Measurements from ENCODE around the gene GPR137.
"Not testable (repeated sequence)": the region's sequence is repeated elsewhere in the genome, so short reads cannot be mapped to it uniquely, and the experiment has no call there.

DNA sequence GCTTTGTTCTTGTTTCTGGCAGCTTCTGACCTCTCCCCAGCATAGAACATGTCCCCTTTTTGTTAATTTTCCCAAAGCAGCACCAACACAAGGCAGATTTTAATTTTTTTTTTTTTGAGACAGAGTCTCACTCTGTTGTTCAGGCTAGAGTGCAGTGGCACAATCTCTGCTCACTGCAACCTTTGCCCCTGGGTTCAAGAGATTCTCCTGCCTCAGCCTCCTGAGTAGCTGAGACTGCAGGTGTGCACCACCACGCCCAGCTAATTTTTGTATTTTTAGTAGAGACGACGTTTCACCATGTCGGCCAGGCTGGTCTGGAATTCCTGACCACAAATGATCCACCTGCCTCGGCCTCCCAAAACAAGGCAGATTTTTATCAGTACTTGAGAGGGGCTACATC lies 22.1 kb downstream of the GPR137 start:
- TF ChIP-seq, protein P1, sequence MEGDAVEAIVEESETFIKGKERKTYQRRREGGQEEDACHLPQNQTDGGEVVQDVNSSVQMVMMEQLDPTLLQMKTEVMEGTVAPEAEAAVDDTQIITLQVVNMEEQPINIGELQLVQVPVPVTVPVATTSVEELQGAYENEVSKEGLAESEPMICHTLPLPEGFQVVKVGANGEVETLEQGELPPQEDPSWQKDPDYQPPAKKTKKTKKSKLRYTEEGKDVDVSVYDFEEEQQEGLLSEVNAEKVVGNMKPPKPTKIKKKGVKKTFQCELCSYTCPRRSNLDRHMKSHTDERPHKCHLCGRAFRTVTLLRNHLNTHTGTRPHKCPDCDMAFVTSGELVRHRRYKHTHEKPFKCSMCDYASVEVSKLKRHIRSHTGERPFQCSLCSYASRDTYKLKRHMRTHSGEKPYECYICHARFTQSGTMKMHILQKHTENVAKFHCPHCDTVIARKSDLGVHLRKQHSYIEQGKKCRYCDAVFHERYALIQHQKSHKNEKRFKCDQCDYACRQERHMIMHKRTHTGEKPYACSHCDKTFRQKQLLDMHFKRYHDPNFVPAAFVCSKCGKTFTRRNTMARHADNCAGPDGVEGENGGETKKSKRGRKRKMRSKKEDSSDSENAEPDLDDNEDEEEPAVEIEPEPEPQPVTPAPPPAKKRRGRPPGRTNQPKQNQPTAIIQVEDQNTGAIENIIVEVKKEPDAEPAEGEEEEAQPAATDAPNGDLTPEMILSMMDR (IDR thresholded peaks at IDR 0.05): not testable (repeated sequence)
- not testable (repeated sequence) for TF ChIP-seq EZH2 (IDR thresholded peaks at IDR 0.05)

All from neural progenitor cell (in vitro differentiated cells).